Prostate gland (tissue), 2 donors: ENCODE results near the gene ATP5PO.

Experiments
- CTCF ChIP-seq, 4 experiments: fragments of 200-600 bp in 2 of 4; fragments of 450-650 bp in 2 of 4; sonication (generic) in 2 of 4; IDR thresholded peaks; 1 replicate in 3 of 4; 2 replicates in 1 of 4; pipeline ENCODE4 v1.5.1; 2016 to 2019; ENCODE audit warnings: antibody characterized with exemption in 4 of 4, mild to moderate bottlenecking in 2 of 4, moderate library complexity in 2 of 4
- POLR2A ChIP-seq: fragments of 450-650 bp; IDR thresholded peaks from one replicate; pipeline ENCODE4 v1.6.1; 2016; ENCODE audit warnings: antibody characterized with exemption, mild to moderate bottlenecking
- POLR2AphosphoS5 ChIP-seq: sonication (generic); formaldehyde crosslinking; IDR thresholded peaks from one replicate; pipeline ENCODE4 v1.6.1; 2017; ENCODE audit warnings: antibody characterized with exemption

GRCh38 chr21:33938381-33938780 is 22.8 kb upstream of the ATP5PO start:
- TF ChIP-seq POLR2A (no peak), POLR2AphosphoS5 (no peak), CTCF (IDR thresholded peaks at IDR 0.05) (no peak)
